ENCODE results near the gene AOC1.

GRCh38 chr7:150829426-150829825, 22.9 kb upstream of the AOC1 start:
- no peak for TF ChIP-seq CTCF (IDR thresholded peaks at IDR 0.05)
- TF ChIP-seq POLR2A (IDR thresholded peaks at IDR 0.05), result no peak
